ENCODE results near the gene RAB11FIP3.

Gene RAB11FIP3

DNA sequence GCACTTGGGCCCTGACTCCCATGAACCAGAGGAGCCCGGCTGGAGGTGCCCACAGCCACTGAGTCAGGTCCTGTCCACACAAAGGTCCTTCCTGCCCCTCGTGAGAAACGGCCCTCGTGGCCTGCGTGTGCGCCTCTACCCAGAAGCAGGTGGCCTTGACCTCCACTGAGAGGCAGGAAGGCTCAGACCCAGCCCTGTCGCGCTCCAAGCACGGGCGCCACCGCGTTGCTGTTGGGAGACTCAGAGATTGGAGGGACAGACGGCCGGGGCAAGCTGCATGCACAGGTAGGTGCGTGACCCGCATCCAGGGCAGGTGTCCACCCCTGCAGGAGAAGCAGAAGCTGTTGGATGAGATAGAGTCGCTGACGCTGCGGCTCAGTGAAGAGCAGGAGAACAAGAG is 94.0 kb downstream of the RAB11FIP3 start:
- Histone ChIP-seq H3K9me3 (ENCODE audit: severe bottlenecking) (no peaks in the 10 kb centered on the region), H3K27me3 (ENCODE audit: insufficient read depth, low read depth, severe bottlenecking) (no peaks in the 10 kb centered on the region), H3K36me3 (peaks cover 34% of the 10 kb centered on the region), H3K4me3 (ENCODE audit: low read depth, low read length) (no peak overlapping the region), H3K27ac (no peak overlapping the region)
- no peak for DNase-seq
- no peak for TF ChIP-seq CTCF (IDR thresholded peaks at IDR 0.05; ENCODE audit: low read depth, low read length)

DNA sequence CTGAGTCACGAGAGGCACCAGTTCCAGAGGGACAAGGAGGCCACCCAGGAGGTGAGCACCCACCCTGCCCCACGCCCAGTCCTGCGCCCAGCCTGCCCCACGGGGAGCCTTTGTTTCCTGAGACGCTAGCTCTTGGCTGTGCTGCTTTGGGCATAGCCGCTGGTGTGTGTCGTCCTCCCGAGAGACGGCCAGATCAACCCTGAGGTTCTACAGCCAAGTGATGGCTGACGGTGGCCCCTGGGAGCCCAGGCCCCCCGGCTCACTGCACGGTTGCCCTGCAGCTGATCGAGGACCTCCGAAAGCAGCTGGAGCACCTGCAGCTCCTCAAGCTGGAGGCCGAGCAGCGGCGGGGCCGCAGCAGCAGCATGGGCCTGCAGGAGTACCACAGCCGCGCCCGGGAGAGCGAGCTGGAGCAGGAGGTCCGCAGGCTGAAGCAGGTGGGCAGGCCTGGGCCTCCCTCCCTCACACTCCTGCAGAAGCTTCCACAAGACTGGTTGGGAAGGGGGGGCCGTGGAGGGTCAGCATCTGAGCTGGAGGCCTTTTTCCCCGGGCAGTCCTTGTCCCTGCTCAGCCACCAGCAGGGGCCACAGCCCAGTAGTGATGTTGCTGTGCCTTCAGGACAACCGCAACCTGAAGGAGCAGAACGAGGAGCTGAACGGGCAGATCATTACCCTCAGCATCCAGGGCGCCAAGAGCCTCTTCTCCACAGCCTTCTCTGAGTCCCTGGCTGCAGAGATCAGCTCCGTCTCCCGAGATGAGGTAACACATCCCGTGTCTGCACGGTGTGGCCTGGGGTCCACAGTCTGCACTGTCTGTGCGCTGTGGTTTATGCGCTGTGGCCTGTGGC is 94.6 kb downstream of the RAB11FIP3 start:
- Histone ChIP-seq H3K27me3 (ENCODE audit: insufficient read depth, low read depth, severe bottlenecking) (no peaks in the 10 kb centered on the region), H3K36me3 (peaks cover 34% of the 10 kb centered on the region)

DNA sequence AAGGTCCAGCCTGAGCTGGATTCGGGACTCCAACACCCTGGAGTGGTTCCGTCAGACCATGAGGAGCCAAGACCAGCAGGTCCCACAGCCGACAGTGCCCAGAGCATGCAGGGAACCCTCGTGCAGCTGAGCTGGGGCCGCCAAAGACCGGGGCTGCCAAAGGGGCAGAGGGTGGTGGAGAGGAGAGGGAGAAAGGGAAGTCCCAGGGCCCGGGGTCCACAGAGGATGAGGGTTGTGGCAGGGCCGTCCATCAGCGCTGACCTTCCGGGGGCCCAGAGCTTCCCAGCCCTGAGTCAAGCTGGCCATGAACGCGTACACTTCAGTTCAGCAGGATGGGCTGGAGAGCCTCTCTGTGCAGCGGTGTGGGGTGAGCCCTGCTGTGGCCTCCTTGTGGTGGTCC is 95.4 kb downstream of the RAB11FIP3 start:
- no peak for DNase-seq
- Histone ChIP-seq H3K27me3 (ENCODE audit: insufficient read depth, low read depth, severe bottlenecking) (no peaks in the 10 kb centered on the region), H3K27ac (no peak overlapping the region), H3K9me3 (ENCODE audit: severe bottlenecking) (no peaks in the 10 kb centered on the region), H3K4me3 (ENCODE audit: low read depth, low read length) (no peak overlapping the region), H3K36me3 (peaks cover 32% of the 10 kb centered on the region)
- TF ChIP-seq CTCF (IDR thresholded peaks at IDR 0.05; ENCODE audit: low read depth, low read length) = no peak

More for the DNA sequence above, 94.6 kb downstream of the RAB11FIP3 start:
- no peak for DNase-seq
- no peak for TF ChIP-seq CTCF (IDR thresholded peaks at IDR 0.05; ENCODE audit: low read depth, low read length)
- Histone ChIP-seq H3K4me3 (ENCODE audit: low read depth, low read length) (no peak overlapping the region), H3K9me3 (ENCODE audit: severe bottlenecking) (no peaks in the 10 kb centered on the region), H3K27ac (no peak overlapping the region)

- TF ChIP-seq CTCF (IDR thresholded peaks at IDR 0.05; ENCODE audit: low read depth, low read length) = no peak
- Histone ChIP-seq H3K4me3 (ENCODE audit: low read depth, low read length) (no peak overlapping the region), H3K27ac (no peak overlapping the region), H3K9me3 (ENCODE audit: severe bottlenecking) (no peaks in the 10 kb centered on the region), H3K27me3 (ENCODE audit: insufficient read depth, low read depth, severe bottlenecking) (no peaks in the 10 kb centered on the region), H3K36me3 (peaks cover 27% of the 10 kb centered on the region)
- no peak for DNase-seq
Measured at GRCh38 chr16:521381-522210, 96.1 kb downstream of the RAB11FIP3 start.

GRCh38 chr16:522320-523096 is 97.1 kb downstream of the RAB11FIP3 start:
- TF ChIP-seq CTCF (IDR thresholded peaks at IDR 0.05; ENCODE audit: low read depth, low read length) = no peak
- Histone ChIP-seq H3K36me3 (peaks cover 27% of the 10 kb centered on the region), H3K9me3 (ENCODE audit: severe bottlenecking) (no peaks in the 10 kb centered on the region), H3K27me3 (ENCODE audit: insufficient read depth, low read depth, severe bottlenecking) (no peaks in the 10 kb centered on the region), H3K4me3 (ENCODE audit: low read depth, low read length) (no peak overlapping the region), H3K27ac (no peak overlapping the region; the same call in 1 of the 2 replicates)
- no peak for DNase-seq
